HCT116 (cell line): ENCODE results near the gene TMEM40. TPM values are rescaled to one million over a fixed set of nuclear protein-coding genes. Genes with fewer than 3 reads are reported as not detected.

Experiments
- ATAC-seq: fragments of 200-7000 bp; cut with Tn5 transposase; 2 replicates; pipeline ENCODE4 v1.9.1; 2020; ENCODE audit warnings: mild to moderate bottlenecking, moderate library complexity
- BruUV-seq: library from RNA; stranded (reverse); fragments of 400-500 nt; replicated peaks from 2 replicates; lab custom pipeline; 2021; lab: Mats Ljungman, UMichigan
- CTCF ChIA-PET: fragments of 300-600 bp; sonication (Branson Sonifier 250); formaldehyde crosslinking; loops from one replicate; lab custom pipeline; 2021; ENCODE audit warnings: antibody characterized with exemption; lab: Charles Lee
- POLR2A ChIA-PET: fragments of 300-600, 350-600 bp; sonication (Branson Sonifier 250); formaldehyde crosslinking; loops from one replicate; lab custom pipeline; 2021; ENCODE audit warnings: antibody characterized with exemption; lab: Charles Lee
- RAD21 ChIA-PET, 2 experiments: fragments of 300-600 bp; sonication (Branson Sonifier 250); formaldehyde crosslinking; loops; one replicate each; lab custom pipeline; 2023; ENCODE audit warnings: low total read pairs in 2 of 2; ENCODE audit not compliant: uncharacterized antibody in 2 of 2, unreplicated experiment in 2 of 2, low non-redundant PET in 1 of 2; lab: Charles Lee
- DNase-seq: peaks from one replicate; pipeline ENCODE4 v3.0.0-alpha.2; 2010; ENCODE audit warnings: low read depth, low spot score
- H2AFZ ChIP-seq: fragments of 200-600 bp; shearing (Covaris generic), sonication (generic); 2 replicates; pipeline ENCODE4 v1.6.1; 2017; ENCODE audit warnings: low read depth, mixed run types, mixed read lengths, antibody characterized with exemption, low read length; ENCODE audit not compliant: poor library complexity, severe bottlenecking
- H3K27ac ChIP-seq: 2 replicates; pipeline ENCODE4 v1.5.1; 2012; ENCODE audit warnings: low read depth, low read length
- H3K27me3 ChIP-seq: fragments of 200-600 bp; sonication (generic); 2 replicates; pipeline ENCODE4 v1.6.1; 2016; ENCODE audit warnings: mixed run types, low read length, mixed read lengths; ENCODE audit not compliant: insufficient read depth
- H3K36me3 ChIP-seq, 2 experiments: fragments of 200-500 bp in 1 of 2; fragments of 200-600 bp in 1 of 2; sonication (Bioruptor generic) in 1 of 2; sonication (generic) in 1 of 2; 2 replicates each; pipeline versions ENCODE4 v1.5.1 to v1.6.1; 2014 to 2016; ENCODE audit warnings: low read length in 2 of 2, inconsistent platforms in 1 of 2, mixed read lengths in 1 of 2, mixed run types in 1 of 2; ENCODE audit not compliant: insufficient read depth in 2 of 2, control insufficient read depth in 1 of 2
- H3K4me1 ChIP-seq, 2 experiments: fragments of 200-600 bp in 1 of 2; sonication (generic) in 1 of 2; 2 replicates each; pipeline versions ENCODE4 v1.5.1 to v1.6.1; 2012 to 2017; ENCODE audit warnings: low read length in 2 of 2, inconsistent platforms in 1 of 2, mild to moderate bottlenecking in 1 of 2, mixed read lengths in 1 of 2, mixed run types in 1 of 2, moderate library complexity in 1 of 2; ENCODE audit not compliant: insufficient read depth in 2 of 2, control insufficient read depth in 1 of 2
- H3K4me2 ChIP-seq: fragments of 200-600 bp; sonication (generic); 2 replicates; pipeline ENCODE4 v1.6.1; 2017; ENCODE audit warnings: mixed run types, low read length, mixed read lengths
- H3K4me3 ChIP-seq, 2 experiments: fragments of 200-600 bp in 1 of 2; sonication (generic) in 1 of 2; replicated peaks in 1 of 2; 2 replicates each; pipeline ENCODE4 v1.5.1; 2011 to 2016; ENCODE audit warnings: low read length in 2 of 2, control low read depth in 1 of 2, low read depth in 1 of 2, mild to moderate bottlenecking in 1 of 2, mixed read lengths in 1 of 2, mixed run types in 1 of 2
- H3K79me2 ChIP-seq: fragments of 200-600 bp; sonication (generic); 2 replicates; pipeline ENCODE4 v1.6.1; 2017; ENCODE audit warnings: mild to moderate bottlenecking, mixed run types, low read length, moderate library complexity, mixed read lengths; ENCODE audit not compliant: insufficient read depth
- H3K9ac ChIP-seq: fragments of 200-600 bp; sonication (generic); 2 replicates; pipeline ENCODE4 v1.6.1; 2016; ENCODE audit warnings: low read length, mixed read lengths
- H3K9me2 ChIP-seq: fragments of 200-600 bp; sonication (generic), shearing (Covaris generic); 2 replicates; pipeline ENCODE4 v1.6.1; 2017; ENCODE audit warnings: mixed run types, mild to moderate bottlenecking, moderate library complexity; ENCODE audit not compliant: insufficient read depth
- H3K9me3 ChIP-seq, 2 experiments: fragments of 200-500 bp in 1 of 2; fragments of 200-600 bp in 1 of 2; sonication (Bioruptor generic) in 1 of 2; sonication (generic) in 1 of 2; 2 replicates each; pipeline ENCODE4 v1.6.1; 2014 to 2017; ENCODE audit warnings: low read length in 2 of 2, mixed read lengths in 2 of 2, inconsistent platforms in 1 of 2, low read depth in 1 of 2, mild to moderate bottlenecking in 1 of 2, mixed run types in 1 of 2, moderate library complexity in 1 of 2; ENCODE audit not compliant: control insufficient read depth in 1 of 2, insufficient read depth in 1 of 2
- H4K20me1 ChIP-seq: fragments of 200-600 bp; sonication (generic), shearing (Covaris generic); 2 replicates; pipeline ENCODE4 v1.6.1; 2017; ENCODE audit warnings: mixed run types, mild to moderate bottlenecking, moderate library complexity; ENCODE audit not compliant: insufficient read depth
- ATF3 ChIP-seq: IDR thresholded peaks from 2 replicates; pipeline ENCODE4 v1.6.1; 2012
- CBX3 ChIP-seq: IDR thresholded peaks from 2 replicates; pipeline ENCODE4 v1.6.1; 2012; ENCODE audit warnings: low read depth
- CEBPB ChIP-seq: IDR thresholded peaks from 2 replicates; pipeline ENCODE4 v1.6.1; 2012; ENCODE audit warnings: low read depth
- EGR1 ChIP-seq: IDR thresholded peaks from 2 replicates; pipeline ENCODE4 v1.6.1; 2012; ENCODE audit warnings: low read depth
- ELF1 ChIP-seq: IDR thresholded peaks from 2 replicates; pipeline ENCODE4 v1.6.1; 2012; ENCODE audit warnings: low read depth, borderline replicate concordance
- EZH2 ChIP-seq: fragments of 200-600 bp; sonication (generic); IDR thresholded peaks from 2 replicates; pipeline ENCODE4 v1.6.1; 2017; ENCODE audit warnings: antibody characterized with exemption, mixed run types
- FOSL1 ChIP-seq: IDR thresholded peaks from 2 replicates; pipeline ENCODE4 v1.6.1; 2012; ENCODE audit warnings: low read depth
- MAX ChIP-seq: IDR thresholded peaks from 2 replicates; pipeline ENCODE4 v1.6.1; 2012
- RAD21 ChIP-seq: IDR thresholded peaks from 2 replicates; pipeline ENCODE4 v1.6.1; 2012; ENCODE audit warnings: low read depth, mild to moderate bottlenecking
- REST ChIP-seq: IDR thresholded peaks from 2 replicates; pipeline ENCODE4 v1.6.1; 2012; ENCODE audit warnings: low read depth
- SIN3A ChIP-seq: IDR thresholded peaks from 2 replicates; pipeline ENCODE4 v1.6.1; 2012; ENCODE audit warnings: low read depth
- SP1 ChIP-seq: IDR thresholded peaks from 2 replicates; pipeline ENCODE4 v1.6.1; 2012; ENCODE audit warnings: low read depth
- TCF7L2 ChIP-seq: IDR thresholded peaks from 2 replicates; pipeline ENCODE4 v1.7.0; 2011; ENCODE audit warnings: borderline replicate concordance, inconsistent platforms; ENCODE audit not compliant: insufficient read depth, insufficient read length; ENCODE audit errors: extremely low read depth
- ZBTB33 ChIP-seq: IDR thresholded peaks from 2 replicates; pipeline ENCODE4 v1.6.1; 2011; ENCODE audit warnings: mild to moderate bottlenecking, low read length, moderate library complexity; ENCODE audit not compliant: insufficient replicate concordance; ENCODE audit errors: extremely low read depth
- ZFX ChIP-seq: fragments of 450-650 bp; IDR thresholded peaks from 2 replicates; pipeline ENCODE4 v1.6.1; 2017
- ZNF274 ChIP-seq: fragments of 200-500 bp; sonication (Bioruptor generic); IDR thresholded peaks from 2 replicates; pipeline ENCODE4 v1.6.1; 2014; ENCODE audit warnings: mild to moderate bottlenecking, low read depth, low read length, inconsistent platforms
- intact Hi-C: fragments of 100-400 bp; cut with micrococcal nuclease; formaldehyde crosslinking; loops from 2 replicates; pipeline ENCODE4 v1.10.0; 2022
- total RNA-seq: library from RNA; stranded (reverse); gene quantifications from one replicate; pipeline ENCODE4 v1.2.1, GENCODE V29; 2021; ENCODE audit not compliant: unreplicated experiment

The TMEM40 gene
- total RNA-seq, 1 experiment from 2014 or later = 12.3 TPM

- RAD21 ChIA-PET = no interaction called here
- CTCF ChIA-PET = interaction anchor here (0.7 to 2.4 kb wide), 2 partner anchors 15 to 21 kb away, joined by 3 to 8 read pairs; no protein-coding TSS in a partner anchor
- H3K4me3 ChIP-seq = no peak overlapping the region
- no peak overlapping the region for H2AFZ ChIP-seq
- no peak for DNase-seq
- no peak overlapping the region for H3K27ac ChIP-seq
- no peaks in the 10 kb centered on the region for H3K9me3 ChIP-seq
- TF ChIP-seq ELF1 = no peak
- TF ChIP-seq TCF7L2 = no peak
- no peak for TF ChIP-seq RAD21
- TF ChIP-seq SP1 = no peak
- TF ChIP-seq FOSL1 = no peak
- no peak for TF ChIP-seq MAX
- TF ChIP-seq EGR1 = no peak
- TF ChIP-seq REST = no peak
- TF ChIP-seq SIN3A = no peak
- no peak for TF ChIP-seq EZH2
- TF ChIP-seq CBX3 = no peak
- TF ChIP-seq ZNF274 = no peak
- TF ChIP-seq ATF3 = no peak
- no peak for TF ChIP-seq CEBPB
- TF ChIP-seq ZFX = no peak
- no peak for TF ChIP-seq ZBTB33
- no peaks in the 10 kb centered on the region for H3K9me2 ChIP-seq
- no peaks in the 10 kb centered on the region for H3K79me2 ChIP-seq
- ATAC-seq = no peak
- no TSS peak for BruUV-seq
- H3K4me2 ChIP-seq = no peak overlapping the region
- H3K9ac ChIP-seq = no peak overlapping the region
- intact Hi-C loops = no loop called here
- no peaks in the 10 kb centered on the region for H4K20me1 ChIP-seq
- H3K4me1 ChIP-seq = peaks cover 9 to 16% of the 10 kb centered on the region in 2 experiments
- no peaks in the 10 kb centered on the region for H3K27me3 ChIP-seq
- POLR2A ChIA-PET = no interaction called here
- H3K36me3 ChIP-seq = no peaks in the 10 kb centered on the region
These were observed 49.5 kb upstream of the TMEM40 start for GRCh38 chr3:12808587-12808986.
